HG02884 (cell line): ENCODE measurements around the gene MAP3K20.
"Not testable (repeated sequence)": the region's sequence is repeated elsewhere in the genome, so short reads cannot be mapped to it uniquely, and the experiment has no call there.

Source experiments
- ATAC-seq: cut with Tn5 transposase; IDR thresholded peaks from one replicate; pipeline ENCODE4 v1.9.1; 2021; ENCODE audit warnings: mild to moderate bottlenecking, moderate library complexity; ENCODE audit not compliant: unreplicated experiment

MAP3K20 gene

DNA sequence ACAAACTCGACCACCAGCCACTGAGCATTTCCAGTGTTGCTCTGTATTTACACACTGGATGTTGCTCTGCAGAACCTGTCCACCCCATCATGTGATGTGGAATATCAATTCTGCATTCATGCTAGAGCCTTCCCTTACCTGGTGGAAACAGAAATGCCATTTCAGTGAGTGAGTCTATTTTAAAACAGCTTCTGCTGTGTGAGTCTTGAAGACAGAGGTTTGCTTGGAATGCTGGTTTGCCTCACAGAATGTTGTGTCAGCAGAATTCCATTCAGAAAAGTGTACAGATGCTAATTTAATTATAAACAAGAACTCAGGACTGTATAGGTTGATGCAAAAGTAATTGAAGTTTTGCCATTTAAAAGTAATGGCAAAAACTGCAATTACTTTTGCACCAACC lies 118.3 kb downstream of the MAP3K20 start:
- ATAC-seq, result no peak

DNA sequence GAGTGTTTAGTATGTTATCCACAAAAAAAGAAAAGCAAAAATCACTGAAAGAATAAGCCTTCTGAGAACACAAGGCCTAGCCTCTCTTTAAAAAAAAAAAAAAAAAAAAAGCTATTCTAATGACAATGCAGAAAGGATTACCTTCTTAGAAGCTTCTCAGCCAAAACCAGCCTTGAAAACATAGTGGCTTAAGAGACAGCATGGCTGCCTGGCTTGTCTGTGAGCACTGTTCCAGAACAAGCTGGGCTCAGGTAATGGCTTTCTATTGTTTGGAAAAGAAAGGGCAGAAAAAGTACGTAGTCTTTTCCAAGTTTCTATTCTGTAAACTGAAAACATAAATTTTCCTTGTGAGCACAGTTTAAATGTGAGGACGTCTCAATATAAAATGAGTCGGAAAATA lies 119.5 kb downstream of the MAP3K20 start:
- ATAC-seq, result no peak

DNA sequence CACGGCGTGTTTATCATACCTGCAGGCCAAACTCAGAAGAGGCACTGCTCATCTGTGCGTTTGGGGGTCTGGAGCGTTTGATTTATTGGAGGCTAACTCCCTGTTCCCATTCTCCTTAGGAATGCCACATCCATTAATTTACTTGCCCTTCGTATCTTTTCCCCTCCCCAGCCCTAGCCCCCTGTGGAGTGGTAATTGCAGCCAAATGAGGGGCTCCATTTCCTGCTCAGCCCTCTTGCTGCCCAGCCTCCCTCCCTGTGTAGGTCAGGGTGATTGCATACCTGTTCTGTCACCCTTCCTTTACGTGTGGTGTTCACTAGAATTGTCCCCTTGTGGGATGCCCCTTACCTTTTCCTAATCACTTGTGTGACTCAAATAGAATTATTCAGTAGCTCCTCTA lies 120.4 kb downstream of the MAP3K20 start:
- no peak for ATAC-seq

DNA sequence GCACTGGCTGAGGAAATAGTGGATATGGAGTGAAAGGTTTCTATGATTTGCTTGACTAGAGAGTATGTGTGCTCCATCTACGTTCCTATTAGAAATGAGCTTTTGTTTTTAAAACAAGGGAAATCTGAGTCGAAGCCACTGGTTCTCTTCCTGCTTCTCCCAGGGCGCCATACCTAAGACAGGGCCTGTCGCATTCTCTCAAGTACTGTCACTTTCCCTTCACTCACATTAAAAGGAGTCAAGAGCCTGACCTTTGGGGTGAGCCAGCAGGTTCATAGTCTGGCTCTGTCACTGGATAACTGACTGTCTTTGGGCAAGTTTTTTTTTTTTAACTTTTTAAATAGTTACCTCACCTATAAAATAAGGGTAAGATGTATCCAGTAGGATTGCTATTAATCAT lies 121.0 kb downstream of the MAP3K20 start:
- ATAC-seq, result no peak

DNA sequence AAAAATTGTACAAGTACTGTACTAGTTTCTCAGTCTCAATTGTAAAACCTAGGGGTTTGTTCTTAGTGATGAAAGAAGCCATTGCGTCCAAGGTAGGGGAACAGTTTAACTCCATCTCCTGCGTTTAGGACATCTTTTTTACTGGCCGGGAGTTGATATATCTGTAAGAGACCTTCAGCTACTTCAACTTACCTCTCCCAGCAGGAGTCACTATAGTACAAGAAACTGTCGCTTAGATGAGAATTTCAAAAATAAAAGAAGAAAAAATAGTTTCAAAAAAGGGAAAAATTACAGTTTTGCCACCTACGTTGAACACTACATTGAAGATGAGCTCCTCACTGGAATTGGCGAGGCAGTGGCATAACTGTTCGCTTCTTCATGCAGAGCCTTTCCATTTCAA lies 122.7 kb downstream of the MAP3K20 start:
- no peak for ATAC-seq

DNA sequence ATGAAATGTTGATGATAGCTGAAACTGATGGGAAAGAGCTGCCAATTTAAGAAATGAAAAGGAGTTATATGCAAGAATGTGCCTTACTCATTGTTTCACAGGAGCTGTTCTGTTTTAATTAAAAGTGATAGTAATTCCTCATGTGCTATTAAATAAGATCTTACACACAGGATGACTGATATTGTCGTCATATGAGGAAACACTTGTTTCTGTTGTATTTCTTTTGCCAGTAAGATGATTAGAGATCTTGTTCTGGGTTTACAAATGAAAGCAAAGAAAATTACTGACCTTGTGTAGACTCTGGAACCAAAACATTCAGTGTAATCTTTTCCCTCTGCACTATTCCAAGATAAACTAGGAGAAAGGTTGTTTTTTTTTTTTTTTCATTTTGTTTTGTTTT lies 123.6 kb downstream of the MAP3K20 start:
- ATAC-seq, result no peak

DNA sequence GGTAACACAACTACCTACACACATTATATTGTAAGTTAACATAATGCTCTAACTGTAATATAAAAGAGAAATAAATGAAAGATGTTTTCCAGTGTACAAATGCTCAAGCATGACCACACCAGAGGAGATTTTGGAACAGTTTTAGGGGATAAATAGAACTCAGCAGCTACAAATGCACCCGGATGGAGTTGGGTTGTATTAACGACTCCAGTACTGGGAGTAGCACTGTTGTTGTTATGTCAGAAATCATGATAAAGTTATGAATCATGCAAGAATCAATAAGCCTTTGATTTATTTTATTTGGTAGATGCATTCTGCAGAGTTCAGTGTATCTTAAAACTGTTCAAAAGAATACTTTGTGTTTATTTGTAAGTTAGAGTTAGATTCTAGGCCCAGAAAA lies 126.9 kb downstream of the MAP3K20 start:
- ATAC-seq, result no peak

DNA sequence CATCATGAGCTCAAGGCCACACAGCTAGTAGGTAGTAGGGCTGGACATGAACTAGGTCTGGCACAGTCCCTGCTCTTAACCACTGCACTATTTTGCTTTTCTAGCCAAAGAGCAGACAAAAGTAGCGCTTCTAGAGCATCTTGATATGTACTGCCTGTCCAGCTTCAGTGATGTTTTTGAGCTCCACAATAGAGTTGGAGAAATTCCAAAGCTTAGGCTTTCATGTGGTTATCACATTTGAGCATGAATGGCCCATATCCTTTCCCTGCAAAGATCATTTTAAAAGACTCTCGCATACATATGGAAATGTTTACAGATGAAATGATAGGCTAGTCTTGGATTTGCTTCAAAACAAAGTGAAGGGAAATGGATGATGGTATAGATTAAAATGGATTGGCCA lies 128.7 kb downstream of the MAP3K20 start:
- no peak for ATAC-seq

DNA sequence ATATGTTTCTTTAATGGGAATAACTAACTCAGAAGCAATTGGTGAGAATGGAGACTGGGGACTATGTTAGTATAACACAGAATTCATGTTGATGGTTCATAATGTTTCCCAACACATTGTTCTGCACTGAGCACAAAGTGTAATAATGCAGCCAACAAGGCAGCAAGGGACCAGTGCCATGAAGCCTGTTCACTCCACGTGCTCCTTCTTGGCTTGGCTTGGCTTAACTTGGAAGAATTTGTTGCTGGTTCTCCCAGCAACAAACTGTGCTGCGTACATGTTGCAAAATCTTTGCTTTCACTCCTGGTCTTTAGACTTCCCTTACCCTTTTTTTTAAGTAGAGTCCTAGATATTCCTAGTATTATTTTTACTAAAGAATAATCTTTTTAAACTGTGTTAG lies 129.7 kb downstream of the MAP3K20 start:
- no peak for ATAC-seq

DNA sequence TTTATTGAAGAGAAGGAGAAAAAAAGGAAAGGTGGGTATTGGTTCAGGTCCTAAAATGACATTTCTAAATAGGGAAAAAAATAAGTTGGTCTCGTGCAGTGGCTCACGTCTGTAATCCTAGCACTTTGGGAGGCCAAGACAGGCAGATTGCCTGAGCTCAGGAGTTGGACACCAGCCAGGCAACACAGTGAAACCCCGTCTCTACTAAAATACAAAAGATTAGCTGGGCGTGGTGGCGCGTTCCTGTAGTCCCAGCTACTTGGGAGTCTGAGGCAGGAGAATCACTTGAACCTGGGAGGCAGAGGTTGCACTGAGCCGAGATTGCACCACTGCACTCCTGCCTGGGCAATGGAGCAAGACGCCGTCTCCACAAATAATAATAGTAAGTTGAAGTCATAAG lies 131.5 kb downstream of the MAP3K20 start:
- not testable (repeated sequence) for ATAC-seq

DNA sequence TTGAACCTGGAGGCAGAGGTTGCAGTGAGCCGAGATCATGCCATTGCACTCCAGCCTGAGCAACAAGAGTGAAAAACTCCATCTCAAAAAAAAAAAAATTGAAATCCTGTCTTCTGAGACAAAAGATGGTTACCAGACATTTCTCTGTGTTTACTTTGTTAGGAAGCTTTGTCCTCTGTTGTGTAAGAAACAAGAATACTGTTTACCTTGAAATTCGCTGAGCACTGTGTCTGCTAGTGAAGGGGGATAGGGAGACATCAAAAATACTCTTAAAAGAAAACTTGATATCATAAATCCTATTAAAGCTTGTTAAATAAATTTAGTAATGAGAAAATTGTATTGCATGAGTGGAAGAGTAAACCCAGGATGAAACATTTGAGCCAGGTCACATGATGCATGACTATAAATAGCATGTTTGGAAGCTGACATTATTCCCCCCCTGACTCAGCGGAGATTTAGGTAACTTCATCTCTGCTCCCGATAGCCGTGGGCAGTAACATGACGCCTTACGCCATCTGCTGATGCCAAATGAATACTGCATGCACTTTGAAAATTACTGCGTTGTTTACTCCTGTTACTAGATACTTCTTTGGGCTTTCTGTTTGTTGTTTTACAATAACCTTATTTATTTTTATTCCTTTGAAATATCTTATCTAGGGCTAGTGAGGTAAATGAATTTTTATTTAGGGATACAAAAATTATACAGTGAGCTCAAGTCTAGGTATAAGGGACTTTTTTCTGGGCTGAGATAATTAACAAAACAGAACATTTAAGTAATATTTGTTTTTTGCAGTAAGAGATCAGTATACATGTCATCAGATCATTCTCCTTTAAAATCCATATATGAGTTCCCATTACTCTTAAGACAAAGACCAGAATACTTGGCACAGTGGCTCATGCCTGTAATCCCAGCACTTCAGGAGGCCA lies 134.9 kb downstream of the MAP3K20 start:
- ATAC-seq, result peak; percentile 65

DNA sequence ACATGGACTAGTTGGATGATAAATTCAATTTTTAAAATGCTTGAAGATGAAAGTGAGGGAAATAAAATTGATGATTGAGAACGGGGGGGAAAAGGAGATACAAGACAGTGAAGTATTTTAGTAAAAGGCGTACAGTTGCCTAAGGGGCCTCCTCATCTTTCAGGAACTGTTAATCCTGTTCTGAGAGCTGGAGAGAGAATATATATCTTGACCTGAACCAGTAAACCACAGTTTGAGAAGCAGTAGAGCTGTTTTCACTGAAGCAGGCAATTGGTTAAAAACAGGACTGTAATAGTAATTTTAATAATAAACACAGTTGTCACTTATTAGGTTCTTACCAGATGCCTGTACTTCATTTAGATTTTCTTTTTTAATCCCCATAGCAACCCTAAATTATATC lies 137.5 kb downstream of the MAP3K20 start:
- ATAC-seq, result no peak

DNA sequence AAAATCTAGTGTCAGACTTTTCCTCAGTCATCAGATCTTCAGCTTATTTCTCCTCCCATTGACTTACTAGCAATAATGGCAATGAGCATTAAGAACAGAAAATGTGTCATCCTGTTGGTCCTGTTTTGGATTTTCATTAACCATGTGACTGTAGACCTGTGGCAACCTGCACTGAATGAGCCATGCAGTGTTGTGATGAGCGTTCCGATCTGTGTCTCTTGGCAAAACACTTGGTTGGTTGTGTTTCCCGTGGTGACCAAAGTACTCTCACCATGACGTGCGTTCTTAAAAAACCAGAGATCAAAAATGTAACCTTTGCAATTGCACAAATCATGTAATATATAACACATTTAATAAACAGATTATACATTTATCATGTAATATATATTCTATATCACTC lies 138.6 kb downstream of the MAP3K20 start:
- no peak for ATAC-seq

DNA sequence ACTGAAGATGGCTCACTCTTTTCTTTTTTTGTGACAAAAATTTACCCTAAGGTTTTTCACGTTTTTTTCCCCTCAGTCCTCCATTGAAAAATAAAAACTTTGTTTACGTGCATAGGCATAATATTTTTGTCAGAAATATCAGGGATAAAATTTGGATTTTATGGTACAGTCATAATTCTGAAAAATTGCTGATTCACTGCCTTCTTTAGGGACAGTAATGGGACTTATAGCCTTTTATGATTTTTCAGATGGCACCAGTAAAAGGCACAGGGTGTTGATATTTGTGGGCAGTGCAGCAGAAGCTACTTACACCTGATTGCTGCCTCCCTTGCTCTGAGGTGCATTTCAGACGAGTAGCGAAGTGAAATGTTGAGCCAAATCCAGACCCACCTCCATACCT lies 139.7 kb downstream of the MAP3K20 start:
- ATAC-seq, result no peak

DNA sequence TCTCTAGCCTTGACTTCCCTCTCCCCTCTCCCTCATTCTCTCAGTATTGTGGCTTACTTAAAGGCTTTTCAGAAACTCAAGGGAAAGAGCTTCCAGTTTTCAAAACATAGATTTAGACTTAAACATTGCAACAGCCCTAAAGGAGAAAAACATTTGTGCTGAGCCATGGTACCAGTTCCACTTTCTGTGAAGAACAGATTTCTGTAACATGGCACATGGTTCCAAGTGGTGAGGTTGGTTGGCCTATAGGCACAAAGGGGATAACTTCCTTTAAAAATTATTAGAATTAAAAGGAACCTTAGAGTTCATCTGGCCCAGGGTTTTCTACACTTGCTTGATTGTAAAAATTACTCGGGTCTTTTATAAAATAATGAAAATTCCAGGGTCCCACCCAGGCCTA lies 140.4 kb downstream of the MAP3K20 start:
- no peak for ATAC-seq

DNA sequence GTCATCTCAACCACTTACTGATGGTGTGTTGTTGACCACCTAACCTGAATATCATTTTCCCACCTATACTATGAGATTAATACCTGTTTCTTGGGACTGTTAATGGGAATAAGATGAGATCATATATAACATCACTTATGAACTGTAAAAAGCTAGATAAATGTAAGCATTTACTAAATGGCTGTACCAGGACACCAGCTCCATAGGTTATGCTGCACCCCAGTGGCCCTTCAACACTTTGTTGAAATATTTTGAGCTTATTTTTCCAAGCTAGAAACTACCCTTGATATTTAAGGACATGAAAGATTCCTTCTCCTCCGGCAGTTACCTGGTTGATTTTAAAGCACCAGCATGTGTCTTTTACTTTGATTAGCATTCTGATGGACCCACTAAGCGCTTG lies 141.0 kb downstream of the MAP3K20 start:
- no peak for ATAC-seq

DNA sequence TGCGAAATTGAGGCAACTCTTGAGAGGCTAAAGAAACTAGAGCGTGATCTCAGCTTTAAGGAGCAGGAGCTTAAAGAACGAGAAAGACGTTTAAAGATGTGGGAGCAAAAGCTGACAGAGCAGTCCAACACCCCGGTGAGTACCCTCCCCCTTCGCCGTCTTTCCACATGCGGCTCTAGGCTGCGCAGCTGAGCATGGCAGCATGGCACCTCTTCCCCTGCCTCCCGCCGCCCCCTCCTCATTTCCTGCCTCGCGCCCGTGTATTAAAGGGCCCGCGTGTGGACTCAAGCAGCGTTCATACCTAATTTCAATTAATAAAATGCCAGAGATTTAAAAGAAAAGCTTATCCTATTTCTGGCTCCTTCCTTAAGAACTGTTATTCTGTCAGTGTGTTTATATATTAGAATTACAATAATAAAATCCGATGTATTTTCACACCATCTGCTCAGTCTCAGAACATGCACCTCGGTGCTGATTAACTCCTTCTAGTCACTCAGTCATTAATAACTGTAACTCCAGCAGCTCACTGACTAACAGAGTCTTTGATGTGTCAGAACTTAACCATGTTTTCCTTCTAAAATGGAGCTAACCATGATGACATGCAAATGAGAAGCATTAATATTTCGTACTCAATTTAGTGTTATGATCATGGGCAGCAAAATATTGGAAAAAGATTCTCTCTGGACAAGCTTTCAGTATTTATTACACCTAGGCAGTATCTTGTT lies 141.6 kb downstream of the MAP3K20 start:
- no peak for ATAC-seq

DNA sequence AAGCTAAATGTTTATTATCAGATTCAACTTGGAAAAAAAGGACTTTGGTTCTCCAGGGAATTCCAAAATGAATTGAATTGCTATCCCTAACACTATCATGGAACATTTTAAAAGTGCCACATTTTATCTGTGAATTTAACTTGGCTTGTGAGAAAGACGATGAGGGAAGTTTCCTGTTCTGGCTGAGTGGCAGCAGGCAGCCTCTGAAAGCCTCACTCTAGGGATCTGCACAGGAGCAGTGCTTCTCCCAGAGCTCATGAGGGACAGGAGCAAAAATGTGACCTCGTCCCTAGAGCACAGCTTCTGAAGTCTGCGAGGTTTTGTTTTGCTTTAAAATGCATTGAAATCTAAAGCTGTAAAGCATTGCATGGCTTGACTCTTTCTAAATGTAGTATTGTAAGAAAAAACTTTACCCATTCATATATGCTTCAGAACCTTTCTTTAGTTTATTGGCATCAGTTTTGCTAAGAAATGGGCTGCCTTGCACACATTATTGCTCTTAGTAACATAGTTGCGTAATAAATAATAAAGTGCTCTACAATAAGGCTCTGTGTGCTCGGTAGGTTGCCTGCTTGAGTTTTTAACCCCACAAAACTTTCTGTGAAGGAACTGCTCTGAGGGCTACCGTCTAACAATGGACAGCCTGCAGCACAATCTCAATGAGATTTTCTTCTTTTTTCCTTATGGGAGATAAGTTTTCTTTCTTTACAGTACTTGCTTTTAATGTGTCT lies 142.8 kb downstream of the MAP3K20 start:
- no peak for ATAC-seq

DNA sequence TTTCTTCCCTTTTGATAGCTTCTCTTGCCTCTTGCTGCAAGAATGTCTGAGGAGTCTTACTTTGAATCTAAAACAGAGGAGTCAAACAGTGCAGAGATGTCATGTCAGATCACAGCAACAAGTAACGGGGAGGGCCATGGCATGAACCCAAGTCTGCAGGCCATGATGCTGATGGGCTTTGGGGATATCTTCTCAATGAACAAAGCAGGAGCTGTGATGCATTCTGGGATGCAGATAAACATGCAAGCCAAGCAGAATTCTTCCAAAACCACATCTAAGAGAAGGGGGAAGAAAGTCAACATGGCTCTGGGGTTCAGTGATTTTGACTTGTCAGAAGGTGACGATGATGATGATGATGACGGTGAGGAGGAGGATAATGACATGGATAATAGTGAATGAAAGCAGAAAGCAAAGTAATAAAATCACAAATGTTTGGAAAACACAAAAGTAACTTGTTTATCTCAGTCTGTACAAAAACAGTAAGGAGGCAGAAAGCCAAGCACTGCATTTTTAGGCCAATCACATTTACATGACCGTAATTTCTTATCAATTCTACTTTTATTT lies 145.6 kb downstream of the MAP3K20 start:
- no peak for ATAC-seq

DNA sequence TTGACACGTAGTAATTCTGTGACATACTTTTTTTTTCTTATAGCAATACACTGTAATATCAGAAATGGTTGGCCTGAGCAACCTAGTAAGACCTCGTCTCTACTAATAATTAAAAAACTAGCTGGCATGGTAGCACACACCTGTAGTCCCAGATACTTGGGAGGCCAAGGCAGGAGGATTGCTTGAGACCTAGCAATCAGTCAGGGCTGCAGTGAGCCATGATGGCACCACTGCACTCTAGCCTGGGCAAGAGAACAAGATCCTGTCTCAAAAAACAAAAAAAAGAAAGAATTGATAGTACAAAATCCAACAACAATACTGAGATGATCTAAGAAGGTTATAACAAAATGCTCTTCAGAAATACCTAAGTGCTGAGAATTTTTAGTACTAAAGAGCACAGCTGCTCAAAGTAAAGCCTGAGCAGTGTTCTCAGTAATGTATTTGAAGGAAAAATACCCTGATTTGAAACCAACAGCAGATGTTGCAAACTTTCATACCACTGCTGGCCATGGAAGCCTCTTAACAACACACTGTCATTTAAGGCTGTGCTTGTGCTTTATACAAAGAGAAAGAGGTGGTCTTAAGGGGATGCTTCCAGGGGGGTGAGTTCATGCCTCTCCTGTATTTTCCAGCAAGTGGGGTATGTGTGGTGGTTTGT lies 146.4 kb downstream of the MAP3K20 start:
- no peak for ATAC-seq

DNA sequence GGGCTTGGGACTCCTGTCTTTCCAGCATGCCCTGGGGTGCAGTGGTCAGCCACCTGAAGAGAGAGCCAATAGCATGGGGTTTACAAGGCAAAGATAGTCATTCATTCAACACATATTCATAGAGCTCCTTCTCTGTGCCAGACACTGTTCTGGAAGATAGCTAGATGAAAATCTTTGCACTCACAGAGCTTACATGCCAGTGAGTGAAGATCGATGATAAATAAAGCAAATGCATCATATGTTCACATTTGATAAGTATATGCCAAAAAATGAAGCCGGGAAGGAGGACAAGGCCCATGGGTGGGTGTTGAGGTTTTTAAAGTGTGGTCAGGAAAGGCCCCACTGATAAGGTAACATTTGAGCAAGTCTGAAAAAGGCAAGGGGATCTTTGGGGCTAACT lies 148.2 kb downstream of the MAP3K20 start:
- ATAC-seq, result no peak
